OCI-LY3 (cell line): ENCODE data around the gene SH3GL3.

Source experiments
- CTCF ChIP-seq: fragments of 200-600, 300-600 bp; sonication (generic); IDR thresholded peaks from 2 replicates; pipeline ENCODE4 v1.5.1; 2014; ENCODE audit warnings: antibody characterized with exemption, low read length, low read depth
- EZH2phosphoT487 ChIP-seq: fragments of 200-600 bp; shearing (Covaris generic); IDR thresholded peaks from 2 replicates; pipeline ENCODE4 v1.6.1; 2018; ENCODE audit warnings: antibody characterized with exemption, mixed run types, low read depth

GRCh38 chr15:83446417-83446816, 724 bp upstream of the SH3GL3 start:
- TF ChIP-seq CTCF: no peak
- no peak for TF ChIP-seq EZH2phosphoT487
